WTC11 (cell line): ENCODE results near the gene TTC39B. TPM values are rescaled to one million over a fixed set of nuclear protein-coding genes. Genes with fewer than 3 reads are reported as not detected.

Experiments used
- ATAC-seq: fragments of 200-7000 bp; cut with Tn5 transposase; 2 replicates; pipeline ENCODE4 v1.10.0; 2021; ENCODE audit warnings: mild to moderate bottlenecking, moderate library complexity
- CTCF ChIA-PET: fragments of 300-600 bp; sonication (Branson Sonifier 250); formaldehyde crosslinking; loops from one replicate; lab custom pipeline; 2021; ENCODE audit warnings: antibody characterized with exemption; lab: Charles Lee
- POLR2A ChIA-PET: fragments of 350-600 bp; sonication (Branson Sonifier 250); formaldehyde crosslinking; loops from one replicate; lab custom pipeline; 2021; ENCODE audit warnings: antibody characterized with exemption; lab: Charles Lee
- DNase-seq: peaks from one replicate; pipeline ENCODE4 v3.0.0; 2021; ENCODE audit warnings: low spot score
- H3K27ac Mint-ChIP-seq: 2 replicates; pipeline ENCODE4 v1.8.0; 2021; ENCODE audit warnings: mixed read lengths
- H3K27me3 Mint-ChIP-seq: 2 replicates; pipeline ENCODE4 v1.8.0; 2021; ENCODE audit warnings: low read depth, mild to moderate bottlenecking, moderate library complexity, mixed read lengths
- H3K36me3 Mint-ChIP-seq: 2 replicates; pipeline ENCODE4 v1.8.0; 2021; ENCODE audit warnings: mixed read lengths
- H3K4me1 Mint-ChIP-seq: 2 replicates; pipeline ENCODE4 v1.8.0; 2022; ENCODE audit warnings: mixed read lengths
- H3K4me3 Mint-ChIP-seq: 2 replicates; pipeline ENCODE4 v1.8.0; 2021; ENCODE audit warnings: mild to moderate bottlenecking, moderate library complexity, mixed read lengths
- H3K9me3 Mint-ChIP-seq: 2 replicates; pipeline ENCODE4 v1.8.0; 2021; ENCODE audit warnings: mixed read lengths
- CREB1 ChIP-seq: sonication (generic); formaldehyde crosslinking; IDR thresholded peaks from 2 replicates; pipeline ENCODE4 v1.8.0; 2023; ENCODE audit warnings: mild to moderate bottlenecking, missing genetic modification reagents
- ELF4 ChIP-seq: sonication (generic); formaldehyde crosslinking; IDR thresholded peaks from 2 replicates; pipeline ENCODE4 v1.8.1; 2022; ENCODE audit warnings: low read depth, mild to moderate bottlenecking, moderate library complexity, missing genetic modification reagents
- FOXJ3 ChIP-seq: sonication (generic); formaldehyde crosslinking; IDR thresholded peaks from 2 replicates; pipeline ENCODE4 v1.9.0; 2021; ENCODE audit warnings: missing genetic modification reagents, mild to moderate bottlenecking, borderline replicate concordance
- IRF2 ChIP-seq: sonication (generic); formaldehyde crosslinking; IDR thresholded peaks from 2 replicates; pipeline ENCODE4 v1.8.0; 2022; ENCODE audit warnings: low read depth, missing genetic modification reagents, borderline replicate concordance
- MYBL2 ChIP-seq: sonication (generic); formaldehyde crosslinking; IDR thresholded peaks from 2 replicates; pipeline ENCODE4 v1.8.1; 2023; ENCODE audit warnings: mild to moderate bottlenecking, moderate library complexity, missing genetic modification reagents
- NR1H2 ChIP-seq: sonication (generic); formaldehyde crosslinking; IDR thresholded peaks from 2 replicates; pipeline ENCODE4 v1.9.0; 2021; ENCODE audit warnings: mild to moderate bottlenecking, moderate library complexity, missing genetic modification reagents
- NR3C1 ChIP-seq: sonication (generic); formaldehyde crosslinking; conservative IDR thresholded peaks from 2 replicates; pipeline ENCODE4 v1.8.1; 2023; ENCODE audit warnings: low read depth, mild to moderate bottlenecking, missing genetic modification reagents
- SOX15 ChIP-seq: fragments of 250-450 bp; sonication (Bioruptor Pico); IDR thresholded peaks from 2 replicates; pipeline ENCODE4 v1.9.0; 2021; ENCODE audit warnings: mild to moderate bottlenecking
- ZNF121 ChIP-seq: sonication (generic); formaldehyde crosslinking; IDR thresholded peaks from 2 replicates; pipeline ENCODE4 v1.8.0; 2023; ENCODE audit warnings: missing genetic modification reagents
- ZNF396 ChIP-seq: fragments of 250-450 bp; sonication (Bioruptor Pico); IDR thresholded peaks from 2 replicates; pipeline ENCODE4 v1.8.0; 2021; ENCODE audit warnings: mild to moderate bottlenecking, moderate library complexity, borderline replicate concordance
- total RNA-seq: library from RNA; stranded (reverse); gene quantifications from 3 replicates; pipeline ENCODE4 v1.2.3, GENCODE V29; 2021
- TF ChIP-seq, protein P1 (sequence below): sonication (generic); formaldehyde crosslinking; IDR thresholded peaks from 2 replicates; pipeline ENCODE4 v1.8.1; 2022; ENCODE audit warnings: mild to moderate bottlenecking, moderate library complexity, missing genetic modification reagents
- TF ChIP-seq, protein P2 (sequence below): sonication (generic); formaldehyde crosslinking; IDR thresholded peaks from 2 replicates; pipeline ENCODE4 v1.8.0; 2022; ENCODE audit warnings: mild to moderate bottlenecking, missing genetic modification reagents
- TF ChIP-seq, protein P3 (sequence below): fragments of 250-450 bp; sonication (Bioruptor Pico); IDR thresholded peaks from 2 replicates; pipeline ENCODE4 v1.9.0; 2021; ENCODE audit warnings: moderate library complexity, mild to moderate bottlenecking, inconsistent platforms, borderline replicate concordance
- TF ChIP-seq, protein P4 (sequence below): fragments of 250-450 bp; sonication (Bioruptor Pico); IDR thresholded peaks from 2 replicates; pipeline ENCODE4 v1.9.0; 2021; ENCODE audit warnings: mild to moderate bottlenecking, borderline replicate concordance
- TF ChIP-seq, protein P5 (sequence below): sonication (generic); formaldehyde crosslinking; IDR thresholded peaks from 2 replicates; pipeline ENCODE4 v1.8.0; 2022; ENCODE audit warnings: missing genetic modification reagents
- TF ChIP-seq, protein P6 (sequence below): sonication (generic); formaldehyde crosslinking; IDR thresholded peaks from 2 replicates; pipeline ENCODE4 v1.8.0; 2022; ENCODE audit warnings: mild to moderate bottlenecking, missing genetic modification reagents
- TF ChIP-seq, protein P7 (sequence below): fragments of 250-450 bp; sonication (Bioruptor Pico); IDR thresholded peaks from 2 replicates; pipeline ENCODE4 v1.8.0; 2021; ENCODE audit warnings: mild to moderate bottlenecking

The TTC39B gene
- total RNA-seq, 1 experiment from 2014 or later: 12.5 TPM

DNA sequence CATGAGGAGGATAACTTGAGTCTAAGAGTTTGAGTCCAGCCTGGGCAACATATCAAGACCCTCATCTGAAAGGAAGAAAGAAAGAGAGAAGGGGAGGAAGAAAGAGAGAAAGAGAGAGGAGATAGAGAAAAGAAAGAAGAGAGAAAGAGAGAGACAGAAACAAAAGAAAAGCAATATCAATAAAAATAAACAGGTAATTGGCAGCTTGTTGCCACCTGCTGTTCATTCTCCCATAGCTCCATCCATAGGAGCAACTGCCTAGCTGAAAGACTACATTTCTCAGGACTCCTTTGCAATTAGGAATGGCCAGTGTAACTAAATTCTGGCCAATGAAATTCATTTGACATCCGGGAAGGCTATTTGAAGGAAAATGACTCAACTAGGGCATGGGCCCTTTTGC lies 4.6 kb upstream of the TTC39B start:
- H3K27me3 Mint-ChIP-seq: peaks cover 13% of the 10 kb centered on the region
- H3K9me3 Mint-ChIP-seq: peaks cover 11% of the 10 kb centered on the region
- no peak for TF ChIP-seq FOXJ3 (CRISPR knock-in tag)
- TF ChIP-seq ZNF121 (CRISPR knock-in tag): peak; percentile 55; the same call in 1 of the 2 replicates
- H3K4me1 Mint-ChIP-seq: peaks cover 5% of the 10 kb centered on the region; the same call in 1 of the 2 replicates
- ChIA-PET CTCF (interaction anchor here (1.3 kb wide), 1 partner anchor 80 kb away, joined by 3 read pairs; no protein-coding TSS in a partner anchor), POLR2A (no interaction called here)
- no peak overlapping the region for H3K27ac Mint-ChIP-seq
- ATAC-seq (no peak), DNase-seq (no peak)
- H3K36me3 Mint-ChIP-seq: no peaks in the 10 kb centered on the region
- H3K4me3 Mint-ChIP-seq: no peak overlapping the region

DNA sequence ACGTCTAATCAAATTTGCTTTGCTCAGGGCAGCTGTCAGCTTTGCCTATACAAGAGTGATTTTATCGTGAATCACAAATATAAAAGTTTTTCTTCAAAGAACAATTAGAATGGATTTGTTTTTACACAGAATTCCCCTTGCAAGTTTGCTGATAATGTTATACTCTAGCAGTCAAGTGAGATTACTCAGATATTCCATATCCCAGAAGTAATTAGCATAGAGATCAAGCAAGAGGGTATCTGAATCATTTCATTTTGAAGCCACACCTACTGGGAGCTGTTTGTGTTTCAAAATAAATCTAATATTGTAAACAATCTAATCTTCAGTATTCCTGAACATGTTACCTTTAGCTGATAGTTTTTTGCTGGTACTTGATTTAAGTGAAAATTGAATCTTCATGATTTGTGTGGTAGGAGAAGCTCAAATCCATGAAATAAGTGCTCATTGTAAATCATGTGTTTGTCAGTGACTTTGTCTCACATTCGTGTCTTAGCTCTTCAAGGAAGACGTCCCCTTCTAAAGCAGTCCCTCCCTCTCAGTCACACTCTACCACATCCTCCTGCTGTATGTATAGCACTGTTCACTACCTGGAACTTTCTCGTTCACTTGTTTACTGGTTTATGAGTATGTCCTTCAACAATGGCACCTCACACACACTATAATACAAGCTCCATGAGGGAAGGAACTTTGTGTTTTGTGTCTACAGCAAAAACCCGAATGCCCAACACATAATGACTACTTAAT lies 3.3 kb upstream of the TTC39B start:
- no peaks in the 10 kb centered on the region for H3K36me3 Mint-ChIP-seq
- POLR2A ChIA-PET: interaction anchor here (0.6 kb wide), 1 partner anchor 424 kb away, joined by 5 read pairs; no protein-coding TSS in a partner anchor
- peaks cover 11% of the 10 kb centered on the region for H3K9me3 Mint-ChIP-seq
- H3K27me3 Mint-ChIP-seq: peaks cover 16% of the 10 kb centered on the region
- no peak for ATAC-seq
- CTCF ChIA-PET: interaction anchor here (0.6 to 1.3 kb wide), 2 partner anchors 45 to 92 kb away, joined by 4 read pairs; no protein-coding TSS in a partner anchor
- no peak for DNase-seq
- TF ChIP-seq, protein P1, sequence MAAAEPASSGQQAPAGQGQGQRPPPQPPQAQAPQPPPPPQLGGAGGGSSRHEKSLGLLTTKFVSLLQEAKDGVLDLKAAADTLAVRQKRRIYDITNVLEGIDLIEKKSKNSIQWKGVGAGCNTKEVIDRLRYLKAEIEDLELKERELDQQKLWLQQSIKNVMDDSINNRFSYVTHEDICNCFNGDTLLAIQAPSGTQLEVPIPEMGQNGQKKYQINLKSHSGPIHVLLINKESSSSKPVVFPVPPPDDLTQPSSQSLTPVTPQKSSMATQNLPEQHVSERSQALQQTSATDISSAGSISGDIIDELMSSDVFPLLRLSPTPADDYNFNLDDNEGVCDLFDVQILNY (CRISPR knock-in tag): no peak
- no peak for TF ChIP-seq ZNF121 (CRISPR knock-in tag)
- TF ChIP-seq, protein P2, sequence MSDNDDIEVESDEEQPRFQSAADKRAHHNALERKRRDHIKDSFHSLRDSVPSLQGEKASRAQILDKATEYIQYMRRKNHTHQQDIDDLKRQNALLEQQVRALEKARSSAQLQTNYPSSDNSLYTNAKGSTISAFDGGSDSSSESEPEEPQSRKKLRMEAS (CRISPR knock-in tag): no peak
- TF ChIP-seq, protein P3, sequence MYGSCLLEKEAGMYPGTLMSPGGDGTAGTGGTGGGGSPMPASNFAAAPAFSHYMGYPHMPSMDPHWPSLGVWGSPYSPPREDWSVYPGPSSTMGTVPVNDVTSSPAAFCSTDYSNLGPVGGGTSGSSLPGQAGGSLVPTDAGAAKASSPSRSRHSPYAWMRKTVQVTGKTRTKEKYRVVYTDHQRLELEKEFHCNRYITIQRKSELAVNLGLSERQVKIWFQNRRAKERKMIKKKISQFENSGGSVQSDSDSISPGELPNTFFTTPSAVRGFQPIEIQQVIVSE (CRISPR knock-in tag): no peak
- TF ChIP-seq, protein P4, sequence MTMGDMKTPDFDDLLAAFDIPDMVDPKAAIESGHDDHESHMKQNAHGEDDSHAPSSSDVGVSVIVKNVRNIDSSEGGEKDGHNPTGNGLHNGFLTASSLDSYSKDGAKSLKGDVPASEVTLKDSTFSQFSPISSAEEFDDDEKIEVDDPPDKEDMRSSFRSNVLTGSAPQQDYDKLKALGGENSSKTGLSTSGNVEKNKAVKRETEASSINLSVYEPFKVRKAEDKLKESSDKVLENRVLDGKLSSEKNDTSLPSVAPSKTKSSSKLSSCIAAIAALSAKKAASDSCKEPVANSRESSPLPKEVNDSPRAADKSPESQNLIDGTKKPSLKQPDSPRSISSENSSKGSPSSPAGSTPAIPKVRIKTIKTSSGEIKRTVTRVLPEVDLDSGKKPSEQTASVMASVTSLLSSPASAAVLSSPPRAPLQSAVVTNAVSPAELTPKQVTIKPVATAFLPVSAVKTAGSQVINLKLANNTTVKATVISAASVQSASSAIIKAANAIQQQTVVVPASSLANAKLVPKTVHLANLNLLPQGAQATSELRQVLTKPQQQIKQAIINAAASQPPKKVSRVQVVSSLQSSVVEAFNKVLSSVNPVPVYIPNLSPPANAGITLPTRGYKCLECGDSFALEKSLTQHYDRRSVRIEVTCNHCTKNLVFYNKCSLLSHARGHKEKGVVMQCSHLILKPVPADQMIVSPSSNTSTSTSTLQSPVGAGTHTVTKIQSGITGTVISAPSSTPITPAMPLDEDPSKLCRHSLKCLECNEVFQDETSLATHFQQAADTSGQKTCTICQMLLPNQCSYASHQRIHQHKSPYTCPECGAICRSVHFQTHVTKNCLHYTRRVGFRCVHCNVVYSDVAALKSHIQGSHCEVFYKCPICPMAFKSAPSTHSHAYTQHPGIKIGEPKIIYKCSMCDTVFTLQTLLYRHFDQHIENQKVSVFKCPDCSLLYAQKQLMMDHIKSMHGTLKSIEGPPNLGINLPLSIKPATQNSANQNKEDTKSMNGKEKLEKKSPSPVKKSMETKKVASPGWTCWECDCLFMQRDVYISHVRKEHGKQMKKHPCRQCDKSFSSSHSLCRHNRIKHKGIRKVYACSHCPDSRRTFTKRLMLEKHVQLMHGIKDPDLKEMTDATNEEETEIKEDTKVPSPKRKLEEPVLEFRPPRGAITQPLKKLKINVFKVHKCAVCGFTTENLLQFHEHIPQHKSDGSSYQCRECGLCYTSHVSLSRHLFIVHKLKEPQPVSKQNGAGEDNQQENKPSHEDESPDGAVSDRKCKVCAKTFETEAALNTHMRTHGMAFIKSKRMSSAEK: no peak
- no peak for TF ChIP-seq IRF2 (CRISPR knock-in tag)
- TF ChIP-seq CREB1 (CRISPR knock-in tag): no peak
- TF ChIP-seq SOX15: no peak
- no peak for TF ChIP-seq ELF4 (CRISPR knock-in tag)
- TF ChIP-seq, protein P5, sequence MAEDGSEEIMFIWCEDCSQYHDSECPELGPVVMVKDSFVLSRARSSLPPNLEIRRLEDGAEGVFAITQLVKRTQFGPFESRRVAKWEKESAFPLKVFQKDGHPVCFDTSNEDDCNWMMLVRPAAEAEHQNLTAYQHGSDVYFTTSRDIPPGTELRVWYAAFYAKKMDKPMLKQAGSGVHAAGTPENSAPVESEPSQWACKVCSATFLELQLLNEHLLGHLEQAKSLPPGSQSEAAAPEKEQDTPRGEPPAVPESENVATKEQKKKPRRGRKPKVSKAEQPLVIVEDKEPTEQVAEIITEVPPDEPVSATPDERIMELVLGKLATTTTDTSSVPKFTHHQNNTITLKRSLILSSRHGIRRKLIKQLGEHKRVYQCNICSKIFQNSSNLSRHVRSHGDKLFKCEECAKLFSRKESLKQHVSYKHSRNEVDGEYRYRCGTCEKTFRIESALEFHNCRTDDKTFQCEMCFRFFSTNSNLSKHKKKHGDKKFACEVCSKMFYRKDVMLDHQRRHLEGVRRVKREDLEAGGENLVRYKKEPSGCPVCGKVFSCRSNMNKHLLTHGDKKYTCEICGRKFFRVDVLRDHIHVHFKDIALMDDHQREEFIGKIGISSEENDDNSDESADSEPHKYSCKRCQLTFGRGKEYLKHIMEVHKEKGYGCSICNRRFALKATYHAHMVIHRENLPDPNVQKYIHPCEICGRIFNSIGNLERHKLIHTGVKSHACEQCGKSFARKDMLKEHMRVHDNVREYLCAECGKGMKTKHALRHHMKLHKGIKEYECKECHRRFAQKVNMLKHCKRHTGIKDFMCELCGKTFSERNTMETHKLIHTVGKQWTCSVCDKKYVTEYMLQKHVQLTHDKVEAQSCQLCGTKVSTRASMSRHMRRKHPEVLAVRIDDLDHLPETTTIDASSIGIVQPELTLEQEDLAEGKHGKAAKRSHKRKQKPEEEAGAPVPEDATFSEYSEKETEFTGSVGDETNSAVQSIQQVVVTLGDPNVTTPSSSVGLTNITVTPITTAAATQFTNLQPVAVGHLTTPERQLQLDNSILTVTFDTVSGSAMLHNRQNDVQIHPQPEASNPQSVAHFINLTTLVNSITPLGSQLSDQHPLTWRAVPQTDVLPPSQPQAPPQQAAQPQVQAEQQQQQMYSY: no peak
- TF ChIP-seq, protein P6, sequence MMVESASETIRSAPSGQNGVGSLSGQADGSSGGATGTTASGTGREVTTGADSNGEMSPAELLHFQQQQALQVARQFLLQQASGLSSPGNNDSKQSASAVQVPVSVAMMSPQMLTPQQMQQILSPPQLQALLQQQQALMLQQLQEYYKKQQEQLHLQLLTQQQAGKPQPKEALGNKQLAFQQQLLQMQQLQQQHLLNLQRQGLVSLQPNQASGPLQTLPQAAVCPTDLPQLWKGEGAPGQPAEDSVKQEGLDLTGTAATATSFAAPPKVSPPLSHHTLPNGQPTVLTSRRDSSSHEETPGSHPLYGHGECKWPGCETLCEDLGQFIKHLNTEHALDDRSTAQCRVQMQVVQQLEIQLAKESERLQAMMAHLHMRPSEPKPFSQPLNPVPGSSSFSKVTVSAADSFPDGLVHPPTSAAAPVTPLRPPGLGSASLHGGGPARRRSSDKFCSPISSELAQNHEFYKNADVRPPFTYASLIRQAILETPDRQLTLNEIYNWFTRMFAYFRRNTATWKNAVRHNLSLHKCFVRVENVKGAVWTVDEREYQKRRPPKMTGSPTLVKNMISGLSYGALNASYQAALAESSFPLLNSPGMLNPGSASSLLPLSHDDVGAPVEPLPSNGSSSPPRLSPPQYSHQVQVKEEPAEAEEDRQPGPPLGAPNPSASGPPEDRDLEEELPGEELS (CRISPR knock-in tag): no peak
- TF ChIP-seq MYBL2: no peak
- TF ChIP-seq NR1H2 (CRISPR knock-in tag): no peak
- TF ChIP-seq, protein P7, sequence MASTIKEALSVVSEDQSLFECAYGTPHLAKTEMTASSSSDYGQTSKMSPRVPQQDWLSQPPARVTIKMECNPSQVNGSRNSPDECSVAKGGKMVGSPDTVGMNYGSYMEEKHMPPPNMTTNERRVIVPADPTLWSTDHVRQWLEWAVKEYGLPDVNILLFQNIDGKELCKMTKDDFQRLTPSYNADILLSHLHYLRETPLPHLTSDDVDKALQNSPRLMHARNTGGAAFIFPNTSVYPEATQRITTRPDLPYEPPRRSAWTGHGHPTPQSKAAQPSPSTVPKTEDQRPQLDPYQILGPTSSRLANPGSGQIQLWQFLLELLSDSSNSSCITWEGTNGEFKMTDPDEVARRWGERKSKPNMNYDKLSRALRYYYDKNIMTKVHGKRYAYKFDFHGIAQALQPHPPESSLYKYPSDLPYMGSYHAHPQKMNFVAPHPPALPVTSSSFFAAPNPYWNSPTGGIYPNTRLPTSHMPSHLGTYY: no peak
- no peak for TF ChIP-seq ZNF396 (CRISPR knock-in tag)
- TF ChIP-seq NR3C1 (CRISPR knock-in tag): no peak
- peaks cover 13% of the 10 kb centered on the region for H3K4me1 Mint-ChIP-seq
- H3K27ac Mint-ChIP-seq: no peak overlapping the region
- no peak overlapping the region for H3K4me3 Mint-ChIP-seq
